HG03196 (cell line): ENCODE measurements around the gene CMTR1.
A peak's percentile ranks its signal among the peaks of the same experiment; 100 is the strongest.

Experiments
- ATAC-seq: cut with Tn5 transposase; IDR thresholded peaks from one replicate; pipeline ENCODE4 v1.9.1; 2021; ENCODE audit not compliant: unreplicated experiment

Gene CMTR1

GRCh38 chr6:37511201-37511600 lies 78.2 kb downstream of the CMTR1 start:
- no peak for ATAC-seq

- ATAC-seq, result no peak
These were observed 78.9 kb downstream of the CMTR1 start for GRCh38 chr6:37511910-37512399.

- ATAC-seq, result no peak
These were observed 79.5 kb downstream of the CMTR1 start for GRCh38 chr6:37512400-37513011.

- no peak for ATAC-seq
These were observed 80.1 kb downstream of the CMTR1 start for GRCh38 chr6:37513155-37513554.

GRCh38 chr6:37513576-37513975 lies 80.6 kb downstream of the CMTR1 start:
- ATAC-seq, result no peak

GRCh38 chr6:37514321-37514771 lies 81.3 kb downstream of the CMTR1 start:
- no peak for ATAC-seq

GRCh38 chr6:37514837-37515236 lies 81.8 kb downstream of the CMTR1 start:
- no peak for ATAC-seq

- no peak for ATAC-seq
These were observed 82.7 kb downstream of the CMTR1 start for GRCh38 chr6:37515712-37516075.

- ATAC-seq, result peak; percentile 66
These were observed 83.3 kb downstream of the CMTR1 start for GRCh38 chr6:37516076-37516919.

- no peak for ATAC-seq
These were observed 83.9 kb downstream of the CMTR1 start for GRCh38 chr6:37516920-37517405.

- ATAC-seq, result no peak
These were observed 84.4 kb downstream of the CMTR1 start for GRCh38 chr6:37517411-37517812.

- no peak for ATAC-seq
These were observed 85.1 kb downstream of the CMTR1 start for GRCh38 chr6:37518116-37518515.

- no peak for ATAC-seq
These were observed 86.4 kb downstream of the CMTR1 start for GRCh38 chr6:37519461-37519860.

GRCh38 chr6:37520926-37521325 lies 87.9 kb downstream of the CMTR1 start:
- no peak for ATAC-seq

GRCh38 chr6:37521674-37522073 lies 88.7 kb downstream of the CMTR1 start:
- no peak for ATAC-seq

- no peak for ATAC-seq
These were observed 89.8 kb downstream of the CMTR1 start for GRCh38 chr6:37522836-37523235.

- no peak for ATAC-seq
These were observed 90.4 kb downstream of the CMTR1 start for GRCh38 chr6:37523412-37523811.

- ATAC-seq, result no peak
These were observed 91.3 kb downstream of the CMTR1 start for GRCh38 chr6:37524025-37524969.

- no peak for ATAC-seq
These were observed 91.9 kb downstream of the CMTR1 start for GRCh38 chr6:37524970-37525318.

GRCh38 chr6:37525460-37526357 lies 92.7 kb downstream of the CMTR1 start:
- ATAC-seq, result no peak
